RWPE1 (cell line): ENCODE data around the gene MRPL46.

Experiments
- CTCF ChIA-PET: fragments of 350-600 bp; sonication (Branson Sonifier 250); formaldehyde crosslinking; extraction: SDS; loops from one replicate; lab custom pipeline; 2021; lab: Yijun Ruan, JAX
- POLR2A ChIA-PET: fragments of 400-600 bp; formaldehyde crosslinking; extraction: SDS; loops from one replicate; lab custom pipeline; 2020; ENCODE audit warnings: antibody characterized with exemption; ENCODE audit not compliant: low non-redundant PET; lab: Yijun Ruan, JAX
- DNase-seq: peaks from one replicate; pipeline ENCODE4 v3.0.0; 2012; ENCODE audit warnings: low spot score
- H3K27ac ChIP-seq: fragments of 450-650 bp; 2 replicates; pipeline ENCODE4 v1.5.1; 2017
- CTCF ChIP-seq: fragments of 450-650 bp; conservative IDR thresholded peaks from 2 replicates; pipeline ENCODE4 v1.5.1; 2017; ENCODE audit warnings: low read depth, mild to moderate bottlenecking

The MRPL46 gene

GRCh38 chr15:88428053-88428452, 39.1 kb downstream of the MRPL46 start:
- no peak for TF ChIP-seq CTCF
- ChIA-PET CTCF (no interaction called here), POLR2A (no interaction called here)
- no peak overlapping the region for H3K27ac ChIP-seq
- no peak for DNase-seq

- CTCF ChIA-PET, result no interaction called here
- POLR2A ChIA-PET, result no interaction called here
These were observed 40.9 kb downstream of the MRPL46 start for GRCh38 chr15:88426304-88426703.

GRCh38 chr15:88423331-88423730, 43.9 kb downstream of the MRPL46 start:
- no peak for DNase-seq
- POLR2A ChIA-PET, result no interaction called here
- TF ChIP-seq CTCF, result no peak
- CTCF ChIA-PET, result no interaction called here
- H3K27ac ChIP-seq, result no peak overlapping the region

More at GRCh38 chr15:88426304-88426703, 40.9 kb downstream of the MRPL46 start:
- no peak overlapping the region for H3K27ac ChIP-seq
- no peak for DNase-seq
- TF ChIP-seq CTCF, result no peak

- ChIA-PET POLR2A (no interaction called here), CTCF (no interaction called here)
- no peak overlapping the region for H3K27ac ChIP-seq
- DNase-seq, result no peak
- TF ChIP-seq CTCF, result no peak
These were observed 47.4 kb downstream of the MRPL46 start for GRCh38 chr15:88419830-88420229.
